NCI-H526 (cell line): ENCODE measurements around the gene RGS7BP.
"Not testable (repeated sequence)": the region's sequence is repeated elsewhere in the genome, so short reads cannot be mapped to it uniquely, and the experiment has no call there.

Experiments used
- DNase-seq, 2 experiments: peaks; one replicate each; lab custom pipeline; 2025; lab: John Stamatoyannopoulos, UW

The RGS7BP gene

DNA sequence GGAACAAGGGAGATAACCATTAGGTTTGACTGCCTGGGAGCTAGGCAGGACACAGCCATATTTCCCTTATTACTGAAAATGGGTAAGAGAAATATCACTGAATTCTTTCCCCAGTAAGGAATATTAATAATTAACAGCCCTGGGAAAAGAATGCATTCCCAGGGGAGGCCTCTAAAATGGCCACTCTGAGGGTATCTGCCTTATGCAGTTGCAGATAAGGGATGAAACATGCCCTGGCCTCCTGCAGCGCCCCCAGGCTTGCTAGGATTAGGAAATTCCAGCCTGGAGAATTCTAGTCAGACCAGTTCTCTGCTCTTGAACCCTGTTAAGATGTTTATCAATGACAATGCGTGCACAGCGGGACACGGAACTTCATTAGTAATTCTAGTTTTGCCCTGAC, 52.8 kb downstream of the RGS7BP start:
- not testable (repeated sequence) for DNase-seq

- DNase-seq: no peak
These were observed 60.6 kb downstream of the RGS7BP start for GRCh38 chr5:64566310-64566916.

GRCh38 chr5:64569858-64570257, 64.0 kb downstream of the RGS7BP start:
- DNase-seq: no peak

DNA sequence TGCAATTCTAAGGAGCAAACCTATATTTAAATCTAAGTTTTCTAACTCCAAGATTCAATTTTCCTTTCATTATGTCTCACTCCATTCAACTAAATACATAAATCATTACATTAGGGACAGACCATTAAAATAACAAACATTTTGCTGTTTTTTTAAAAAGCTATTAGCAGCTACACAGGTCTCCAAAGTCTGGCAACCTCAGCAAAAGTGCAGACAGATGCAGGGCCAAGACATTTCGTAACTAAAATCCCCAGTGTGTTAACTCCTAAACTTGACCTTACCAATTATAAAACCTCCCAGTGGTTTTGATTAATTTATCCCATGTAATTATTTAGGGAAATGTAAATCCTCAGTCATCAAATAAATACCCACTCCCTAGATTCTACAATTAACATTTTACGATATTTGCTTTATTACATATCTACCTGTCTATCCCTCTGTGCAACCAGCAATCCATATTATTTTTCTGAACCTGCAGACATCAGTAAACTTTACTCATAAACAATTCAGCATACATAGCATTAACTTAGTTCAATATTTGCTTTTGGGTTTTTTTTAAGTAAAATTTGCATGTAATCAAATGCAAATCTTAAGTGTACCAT, 64.7 kb downstream of the RGS7BP start:
- peak in 1 of 2 experiments; percentile 24 for DNase-seq

DNA sequence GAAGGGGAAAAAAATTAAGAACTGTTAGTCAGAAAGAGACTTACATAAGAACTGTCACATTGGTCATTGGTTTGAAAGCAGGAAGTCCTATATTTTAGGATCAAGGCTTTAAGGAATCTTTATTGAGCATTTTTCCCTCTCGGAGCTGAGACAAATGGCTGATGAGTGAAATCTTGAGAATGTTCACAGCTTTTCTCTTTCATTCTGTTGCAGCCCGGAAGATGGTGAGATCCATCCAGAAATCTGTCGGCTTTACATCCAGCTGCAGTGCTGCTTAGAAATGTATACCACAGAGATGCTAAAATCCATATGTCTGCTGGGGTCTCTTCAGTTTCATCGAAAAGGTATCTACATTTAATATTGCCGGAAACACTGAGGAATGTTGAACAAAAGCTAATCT, 69.7 kb downstream of the RGS7BP start:
- DNase-seq: no peak

- DNase-seq: no peak
These were observed 70.4 kb downstream of the RGS7BP start for GRCh38 chr5:64576250-64576649.

GRCh38 chr5:64585646-64586045, 79.8 kb downstream of the RGS7BP start:
- DNase-seq: no peak

DNA sequence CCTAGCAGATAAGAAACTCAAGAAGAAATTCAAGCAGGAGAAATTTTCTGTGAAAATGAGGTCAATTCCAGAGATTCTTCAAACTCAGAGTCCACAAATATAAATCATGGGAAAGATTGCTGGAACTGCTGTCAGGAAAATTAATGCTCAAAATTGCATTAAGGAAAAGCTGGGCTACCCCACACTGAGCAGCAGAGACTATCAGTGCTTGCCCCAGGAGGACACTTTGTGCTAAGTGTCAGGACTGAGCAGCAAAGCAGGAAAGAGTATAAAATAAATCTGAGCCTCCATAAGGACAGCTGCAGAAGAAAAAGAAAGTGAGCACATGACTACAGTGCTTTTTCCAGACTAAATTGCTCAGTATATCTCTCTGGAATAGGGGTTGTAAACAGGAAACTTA, 81.6 kb downstream of the RGS7BP start:
- DNase-seq: no peak

DNA sequence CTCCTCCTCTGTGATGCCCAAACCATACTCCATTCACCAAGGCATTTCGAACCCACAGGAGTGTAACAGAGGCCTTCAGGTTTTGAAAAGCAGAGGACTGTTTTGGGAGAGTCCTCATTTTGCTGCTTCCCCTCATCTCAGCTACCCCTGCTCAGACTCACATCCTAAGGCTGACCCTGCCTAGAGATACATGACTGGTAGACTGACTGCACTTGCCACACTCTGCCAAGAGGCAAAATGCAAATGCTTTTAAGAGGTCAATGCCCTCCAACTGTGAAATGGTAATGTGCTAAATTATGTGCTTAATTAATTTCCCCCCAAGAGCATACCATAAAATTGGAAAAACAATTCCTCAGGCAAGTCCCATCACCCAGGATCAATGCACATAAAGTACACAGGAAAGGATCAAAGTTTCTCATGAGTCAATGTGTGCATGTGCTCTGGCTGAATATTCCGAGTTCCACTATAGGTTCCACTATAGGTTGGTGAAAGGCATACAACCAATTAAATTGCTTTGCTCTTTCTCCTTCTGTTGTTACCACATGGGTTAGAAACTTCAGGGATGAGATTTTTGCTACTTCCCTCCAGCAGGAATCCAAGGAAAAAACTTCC, 87.0 kb downstream of the RGS7BP start:
- no peak for DNase-seq

DNA sequence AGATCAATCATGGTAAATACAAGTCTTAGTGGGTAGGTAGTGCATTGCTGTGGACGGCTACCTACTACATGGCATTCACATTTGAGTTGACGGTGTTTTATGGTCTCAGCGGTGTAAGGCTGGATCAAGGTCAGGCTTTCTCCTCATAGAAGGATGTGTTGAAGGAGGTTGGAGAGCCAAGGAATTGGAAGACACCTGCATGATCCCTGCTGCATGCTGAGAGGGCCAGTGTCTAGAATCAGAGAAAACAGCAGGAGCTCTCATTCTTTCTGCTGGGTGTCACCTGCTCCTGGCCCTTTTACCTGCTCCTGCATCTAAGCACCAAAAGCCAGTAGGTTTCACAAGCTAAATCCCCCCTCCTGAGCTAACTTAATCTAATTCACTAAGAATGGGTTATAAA, 88.2 kb downstream of the RGS7BP start:
- no peak for DNase-seq

GRCh38 chr5:64594601-64595000, 88.8 kb downstream of the RGS7BP start:
- DNase-seq: no peak

- DNase-seq: peak in 1 of 2 experiments; percentile 23
These were observed 89.4 kb downstream of the RGS7BP start for GRCh38 chr5:64595031-64595855.

- DNase-seq: no peak
These were observed 93.4 kb downstream of the RGS7BP start for GRCh38 chr5:64599226-64599625.

DNA sequence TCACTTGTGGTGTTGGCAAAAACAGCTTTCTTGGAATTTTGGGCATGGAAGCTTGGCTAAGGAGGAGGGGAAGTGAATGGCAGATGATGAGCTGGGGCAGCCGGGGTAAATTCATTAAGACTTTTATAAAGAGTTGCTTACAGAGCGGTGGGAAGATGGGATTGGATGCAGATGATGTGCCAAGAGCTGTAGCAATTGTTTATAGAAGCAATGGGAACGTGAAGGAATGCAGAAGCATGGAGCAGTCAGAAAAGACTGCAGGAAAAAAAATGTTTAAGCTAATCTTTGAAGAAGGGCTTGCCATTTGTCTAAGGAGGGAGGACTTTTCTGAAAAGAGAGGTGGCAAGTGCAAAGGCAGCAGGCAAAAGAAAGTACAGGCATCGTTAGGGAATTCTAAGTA, 97.9 kb downstream of the RGS7BP start:
- DNase-seq: no peak

GRCh38 chr5:64606926-64607325, 101.1 kb downstream of the RGS7BP start:
- no peak for DNase-seq

GRCh38 chr5:64612344-64612961, 106.6 kb downstream of the RGS7BP start:
- DNase-seq: peak; percentile 7 to 69

DNA sequence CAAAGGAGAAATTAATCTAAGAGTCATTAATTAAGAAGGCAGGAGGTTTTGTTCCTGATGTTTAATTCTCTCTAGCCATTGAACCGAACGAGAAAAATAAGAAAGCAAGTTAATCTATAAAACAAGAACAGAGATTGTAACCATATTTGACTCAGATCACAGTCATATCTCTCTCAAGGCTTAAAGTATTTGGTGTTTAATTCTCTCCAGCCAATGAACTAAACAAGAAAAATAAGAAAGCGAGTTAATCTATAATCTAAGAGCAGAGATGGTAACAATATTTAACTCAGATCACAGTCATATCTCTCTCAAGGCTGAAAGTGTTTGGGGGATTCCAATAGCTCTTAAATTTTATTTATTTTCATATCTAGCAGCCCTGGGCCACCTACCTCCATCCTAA, 110.1 kb downstream of the RGS7BP start:
- DNase-seq: no peak

DNA sequence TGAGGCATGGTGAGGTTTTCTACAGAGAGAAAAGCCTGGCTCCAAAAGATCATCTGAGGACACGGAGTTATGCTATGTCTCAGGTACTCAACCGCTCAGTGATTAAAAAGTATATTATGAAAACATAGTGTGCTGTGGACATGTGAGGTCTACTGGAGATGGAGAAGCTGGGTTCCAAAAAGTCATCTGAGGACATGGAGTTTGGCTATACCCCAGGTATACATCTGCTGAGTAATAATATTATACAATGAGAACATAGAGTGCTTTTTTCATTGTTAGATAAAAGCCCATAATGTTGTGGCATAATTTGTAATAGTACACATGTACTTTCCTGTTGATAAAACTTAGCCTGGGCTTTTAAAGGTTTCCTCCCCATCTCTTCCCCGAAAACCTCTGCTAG, 113.8 kb downstream of the RGS7BP start:
- DNase-seq: no peak

GRCh38 chr5:64622991-64623390, 117.2 kb downstream of the RGS7BP start:
- no peak for DNase-seq

GRCh38 chr5:64625678-64626077, 119.9 kb downstream of the RGS7BP start:
- DNase-seq: no peak

GRCh38 chr5:64628901-64629300, 123.1 kb downstream of the RGS7BP start:
- DNase-seq: no peak

GRCh38 chr5:64629841-64630240, 124.0 kb downstream of the RGS7BP start:
- no peak for DNase-seq
